ENCODE results near the gene EPHA7.

GRCh38 chr6:93351222-93351621, 68.1 kb downstream of the EPHA7 start:
- no peak for TF ChIP-seq CTCF (conservative IDR thresholded peaks at IDR 0.05; ENCODE audit: low read length)
- no peak for TF ChIP-seq EZH2phosphoT487 (IDR thresholded peaks at IDR 0.05; ENCODE audit: borderline replicate concordance, low read depth, low read length)

All from OCI-LY7 (cell line).